H1 (cell line): ENCODE measurements around the gene KIF25. TPM values are rescaled to one million over a fixed set of nuclear protein-coding genes. Genes with fewer than 3 reads are reported as not detected.
"Not testable (repeated sequence)": the region's sequence is repeated elsewhere in the genome, so short reads cannot be mapped to it uniquely, and the experiment has no call there.

ENCODE experiments used
- CTCF ChIA-PET: fragments of 300-600 bp; sonication (Branson Sonifier 250); formaldehyde crosslinking; loops from one replicate; lab custom pipeline; 2021; ENCODE audit not compliant: partially characterized antibody; lab: Charles Lee
- POLR2A ChIA-PET: fragments of 300-600 bp; sonication (Branson Sonifier 250); formaldehyde crosslinking; loops from one replicate; lab custom pipeline; 2021; ENCODE audit warnings: inconsistent platforms; ENCODE audit not compliant: partially characterized antibody; lab: Charles Lee
- DNase-seq, 2 experiments: peaks; one replicate each; pipeline versions ENCODE4 v3.0.0 to v3.0.0-alpha.2; 2010 to 2022; ENCODE audit warnings: low spot score in 2 of 2, low read depth in 1 of 2, mixed read lengths in 1 of 2
- FAIRE-seq: peaks from 2 replicates; lab custom pipeline; 2011; peaks lifted over from hg19 to GRCh38; lab: Jason Lieb, UNC
- H2AFZ ChIP-seq: 2 replicates; pipeline ENCODE4 v1.8.1; 2012; ENCODE audit warnings: low read length, inconsistent platforms
- H2AK5ac ChIP-seq: 2 replicates; pipeline ENCODE4 v1.6.1; 2013; ENCODE audit warnings: low read depth, low read length
- H2BK120ac ChIP-seq: replicated peaks from 2 replicates; pipeline ENCODE3; 2013; ENCODE audit warnings: low read depth, low read length, inconsistent platforms
- H2BK12ac ChIP-seq: 2 replicates; pipeline ENCODE4 v1.6.1; 2013; ENCODE audit warnings: low read depth, low read length
- H2BK15ac ChIP-seq: 2 replicates; pipeline ENCODE4 v1.6.1; 2013; ENCODE audit warnings: low read length
- H2BK20ac ChIP-seq: 2 replicates; pipeline ENCODE4 v1.6.1; 2013; ENCODE audit warnings: low read length
- H2BK5ac ChIP-seq: 2 replicates; pipeline ENCODE4 v1.6.1; 2013; ENCODE audit warnings: low read depth, low read length
- H3K14ac ChIP-seq: 2 replicates; pipeline ENCODE4 v1.6.1; 2013; ENCODE audit warnings: inconsistent platforms; ENCODE audit not compliant: insufficient read length
- H3K18ac ChIP-seq: 2 replicates; pipeline ENCODE4 v1.6.1; 2013; ENCODE audit warnings: low read length; ENCODE audit errors: extremely low read depth
- H3K23ac ChIP-seq: 2 replicates; pipeline ENCODE4 v1.6.1; 2013; ENCODE audit warnings: inconsistent platforms; ENCODE audit not compliant: insufficient read length
- H3K23me2 ChIP-seq: 2 replicates; pipeline ENCODE4 v1.6.1; 2013; ENCODE audit warnings: low read depth, low read length
- H3K27ac ChIP-seq: 2 replicates; pipeline ENCODE4 v1.6.1; 2011; ENCODE audit warnings: low read depth, low read length, inconsistent platforms
- H3K27me3 ChIP-seq, 4 experiments: replicated peaks in 1 of 4; 1 replicate in 1 of 4; 2 replicates in 3 of 4; pipeline versions ENCODE4 v1.6.1 to v1.8.1; 2011 to 2013; ENCODE audit warnings: low read length in 3 of 4, mild to moderate bottlenecking in 3 of 4, inconsistent platforms in 2 of 4, mixed read lengths in 2 of 4, moderate library complexity in 1 of 4; ENCODE audit not compliant: control insufficient read depth in 3 of 4, insufficient read depth in 3 of 4; ENCODE audit errors: extremely low read depth in 1 of 4
- H3K36me3 ChIP-seq, 4 experiments: 2 replicates each; pipeline versions ENCODE4 v1.6.1 to v1.8.1; 2011 to 2013; ENCODE audit warnings: mild to moderate bottlenecking in 4 of 4, low read length in 3 of 4, moderate library complexity in 2 of 4, control low read depth in 1 of 4, inconsistent platforms in 1 of 4; ENCODE audit not compliant: insufficient read depth in 4 of 4, control insufficient read depth in 2 of 4
- H3K4ac ChIP-seq: replicated peaks from 2 replicates; pipeline ENCODE3; 2013; ENCODE audit warnings: low read length, low read depth, mixed read lengths, inconsistent platforms; ENCODE audit not compliant: insufficient read length
- H3K4me1 ChIP-seq, 4 experiments: replicated peaks in 1 of 4; 1 replicate in 1 of 4; 2 replicates in 3 of 4; pipeline versions ENCODE4 v1.6.1 to v1.8.1; 2011 to 2013; ENCODE audit warnings: low read length in 3 of 4, inconsistent platforms in 2 of 4, mixed read lengths in 1 of 4; ENCODE audit not compliant: insufficient read depth in 4 of 4, control insufficient read depth in 3 of 4
- H3K4me2 ChIP-seq, 2 experiments: 2 replicates each; pipeline versions ENCODE4 v1.6.1 to v1.8.1; 2011 to 2013; ENCODE audit warnings: low read depth in 2 of 2, low read length in 2 of 2, control low read depth in 1 of 2, inconsistent platforms in 1 of 2, mild to moderate bottlenecking in 1 of 2; ENCODE audit not compliant: insufficient read depth in 1 of 2
- H3K4me3 ChIP-seq, 4 experiments: fragments of 200-600, 300-600 bp in 1 of 4; sonication (generic), shearing (Covaris generic), sonication (Bioruptor Twin) in 1 of 4; 2 replicates each; pipeline versions ENCODE4 v1.5.1 to v1.8.1; 2011 to 2016; ENCODE audit warnings: low read length in 4 of 4, low read depth in 3 of 4, control low read depth in 2 of 4, inconsistent platforms in 2 of 4, mild to moderate bottlenecking in 2 of 4, mixed read lengths in 1 of 4, moderate library complexity in 1 of 4; ENCODE audit not compliant: insufficient read depth in 2 of 4; ENCODE audit errors: extremely low read depth in 1 of 4
- H3K56ac ChIP-seq: replicated peaks from 2 replicates; pipeline ENCODE3; 2013; ENCODE audit warnings: low read depth, mild to moderate bottlenecking, mixed read lengths, low read length, inconsistent platforms; ENCODE audit not compliant: insufficient read length
- H3K79me1 ChIP-seq: 2 replicates; pipeline ENCODE4 v1.6.1; 2013; ENCODE audit warnings: low read depth, low read length, control low read depth
- H3K79me2 ChIP-seq, 2 experiments: 2 replicates each; pipeline versions ENCODE4 v1.6.1 to v1.8.1; 2012 to 2013; ENCODE audit warnings: low read length in 2 of 2, mild to moderate bottlenecking in 2 of 2, inconsistent platforms in 1 of 2; ENCODE audit not compliant: insufficient read depth in 2 of 2, control insufficient read depth in 1 of 2
- H3K9ac ChIP-seq, 4 experiments: replicated peaks in 1 of 4; 1 replicate in 1 of 4; 2 replicates in 3 of 4; pipeline versions ENCODE4 v1.6.1 to v1.8.1; 2011 to 2013; ENCODE audit warnings: low read depth in 3 of 4, low read length in 3 of 4, control low read depth in 2 of 4, mild to moderate bottlenecking in 2 of 4, moderate library complexity in 2 of 4, inconsistent platforms in 1 of 4; ENCODE audit errors: extremely low read depth in 1 of 4
- H3K9me3 ChIP-seq, 2 experiments: 2 replicates each; pipeline versions ENCODE4 v1.6.1 to v1.8.1; 2012 to 2013; ENCODE audit warnings: mild to moderate bottlenecking in 2 of 2, moderate library complexity in 2 of 2, control low read depth in 1 of 2, inconsistent platforms in 1 of 2, low read depth in 1 of 2, low read length in 1 of 2, mixed read lengths in 1 of 2; ENCODE audit not compliant: insufficient read depth in 2 of 2
- H4K20me1 ChIP-seq, 2 experiments: replicated peaks in 1 of 2; 2 replicates each; pipeline versions ENCODE3 to v1.8.1; 2011 to 2013; ENCODE audit warnings: inconsistent platforms in 2 of 2, low read length in 2 of 2, mild to moderate bottlenecking in 1 of 2; ENCODE audit not compliant: insufficient read depth in 2 of 2, control insufficient read depth in 1 of 2
- H4K5ac ChIP-seq: 2 replicates; pipeline ENCODE4 v1.6.1; 2013; ENCODE audit warnings: low read length, low read depth, mixed read lengths, inconsistent platforms; ENCODE audit not compliant: insufficient read length
- H4K8ac ChIP-seq: 2 replicates; pipeline ENCODE4 v1.8.0; 2013; ENCODE audit warnings: mild to moderate bottlenecking, moderate library complexity, low read length, inconsistent platforms; ENCODE audit not compliant: insufficient read depth; ENCODE audit errors: extremely low read depth
- H4K91ac ChIP-seq: replicated peaks from 2 replicates; pipeline ENCODE3; 2013; ENCODE audit warnings: low read length, mixed read lengths, inconsistent platforms; ENCODE audit not compliant: insufficient read length
- WGBS, 2 experiments: shearing (Covaris generic) in 1 of 2; methylation state at CpG; one replicate each; pipeline versions ENCODE4 v1.1.6 to v1.1.7; 2013 to 2015; ENCODE audit warnings: low lambda C conversion rate in 2 of 2, mixed read lengths in 2 of 2, inconsistent platforms in 1 of 2, low coverage in 1 of 2, missing lambda C conversion rate in 1 of 2; ENCODE audit not compliant: insufficient replicate concordance in 2 of 2, insufficient coverage in 1 of 2, insufficient read length in 1 of 2; ENCODE audit errors: extremely low coverage in 1 of 2, missing lambda C conversion rate in 1 of 2; 5-methylcytosine and 5-hydroxymethylcytosine counted together
- polyA plus RNA-seq, 7 experiments: library from polyadenylated mRNA; depleted of rRNA in 3 of 7; stranded (reverse) in 5 of 7; unstranded in 2 of 7; fragments of >200 nt in 5 of 7; fragments of 200-250 nt in 2 of 7; gene quantifications; 1 replicate in 5 of 7; 2 replicates in 1 of 7; 4 replicates in 1 of 7; pipeline versions ENCODE4 v1.2.1 to v1.2.3, GENCODE V29; 2011 to 2013; ENCODE audit warnings: missing spikeins in 2 of 7, mixed read lengths in 2 of 7
- total RNA-seq: library from RNA; stranded (reverse); fragmentation: NEBNext Ultra II Directional; extraction: Animal tissue kit (Norgen Biotek cat#: 25700); gene quantifications from 2 replicates; pipeline ENCODE4 v1.2.1, GENCODE V29; 2021

KIF25 gene
- total and polyA plus RNA-seq, 2 of the 8 experiments (the other 6 are each of a cell fraction or from before 2014, with no cell fraction given), result 1.5 to 2.0 TPM

DNA sequence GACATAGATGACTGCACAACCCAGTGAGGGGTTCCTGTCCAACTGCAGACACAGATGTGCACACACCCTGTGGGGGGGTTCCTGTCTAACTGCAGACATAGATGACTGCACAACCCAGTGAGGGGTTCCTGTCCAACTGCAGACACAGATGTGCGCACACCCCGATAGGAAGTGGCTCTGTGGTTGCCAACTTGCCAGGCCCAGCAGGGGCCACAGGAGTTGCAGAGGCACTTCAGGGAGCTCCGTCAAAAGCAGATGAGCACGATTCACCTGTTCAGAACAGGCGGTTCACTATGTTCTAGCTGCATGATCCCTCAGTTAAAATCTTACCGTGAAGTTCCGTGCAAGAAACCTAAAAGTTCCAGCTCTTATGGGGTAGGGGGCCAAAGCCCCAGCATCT lies 79.9 kb downstream of the KIF25 start:
- H3K9me3 ChIP-seq, H4K20me1 ChIP-seq, H2AFZ ChIP-seq, FAIRE-seq, H3K23ac ChIP-seq, H3K4ac ChIP-seq, H3K9ac ChIP-seq, H4K91ac ChIP-seq, H2BK12ac ChIP-seq, H3K14ac ChIP-seq, H3K36me3 ChIP-seq, H3K79me1 ChIP-seq, H4K5ac ChIP-seq, H3K4me2 ChIP-seq, H3K27ac ChIP-seq, H3K56ac ChIP-seq, H4K8ac ChIP-seq, H3K18ac ChIP-seq, DNase-seq, H2BK20ac ChIP-seq, H3K27me3 ChIP-seq, H3K79me2 ChIP-seq, H2BK5ac ChIP-seq, H2AK5ac ChIP-seq, H3K4me1 ChIP-seq, H2BK120ac ChIP-seq, H3K23me2 ChIP-seq, H2BK15ac ChIP-seq, H3K4me3 ChIP-seq, POLR2A ChIA-PET: not testable (repeated sequence)
- CTCF ChIA-PET, result interaction anchor here (0.8 to 4.9 kb wide), 3 partner anchors 10 to 40 kb away, joined by 3 to 27 read pairs (median 4); no protein-coding TSS in a partner anchor
- 91% methylated on average over 7 of the region's 7 CpGs; no CpG with 5 or more reads in 1 of the 2 experiments for WGBS, 2 experiments
